Ascending aorta (tissue), 2 donors: Measurements from ENCODE around the gene URI1. TPM values are rescaled to one million over a fixed set of nuclear protein-coding genes. Genes with fewer than 3 reads are reported as not detected.

Experiments used
- DNase-seq, 2 donors: peaks; one replicate each; pipeline ENCODE4 v3.0.0-alpha.2; 2019; ENCODE audit warnings: low spot score in 2 of 2
- H3K27ac ChIP-seq, 2 donors: fragments of 200-600 bp; sonication (generic); one replicate each; pipeline ENCODE4 v1.5.1; 2016 to 2017; ENCODE audit warnings: mild to moderate bottlenecking in 1 of 2
- H3K27me3 ChIP-seq: fragments of 200-600 bp; sonication (generic); one replicate; pipeline ENCODE4 v1.5.1; 2017
- H3K36me3 ChIP-seq, 2 donors: fragments of 200-600 bp; sonication (generic); one replicate each; pipeline ENCODE4 v1.5.1; 2016
- H3K4me1 ChIP-seq, 2 donors: fragments of 200-600 bp; sonication (generic); one replicate each; pipeline ENCODE4 v1.5.1; 2016 to 2017; ENCODE audit warnings: mild to moderate bottlenecking in 1 of 2
- H3K4me3 ChIP-seq, 2 donors: fragments of 200-600 bp; sonication (generic); one replicate each; pipeline ENCODE4 v1.5.1; 2016 to 2017; ENCODE audit warnings: mild to moderate bottlenecking in 1 of 2
- H3K9me3 ChIP-seq, 2 donors: fragments of 200-600 bp; sonication (generic); one replicate each; pipeline ENCODE4 v1.5.1; 2016
- intact Hi-C: fragments of 100-400 bp; cut with DNase I; formaldehyde crosslinking; loops from one replicate; pipeline ENCODE4 v1.15.1; 2023
- total RNA-seq: library from RNA; depleted of rRNA; stranded (reverse); fragments of >200 nt; gene quantifications from one replicate; pipeline ENCODE4 v1.1.0, GENCODE V29; 2016
- TF ChIP-seq, protein P1 (sequence below), 3 experiments: fragments of 200-600 bp in 2 of 3; fragments of 450-650 bp in 1 of 3; sonication (generic) in 2 of 3; IDR thresholded peaks; one replicate each; pipeline ENCODE4 v1.5.1; 2016 to 2019; ENCODE audit warnings: antibody characterized with exemption in 3 of 3, mild to moderate bottlenecking in 1 of 3, moderate library complexity in 1 of 3

The URI1 gene
- total RNA-seq, 1 donor from 2014 or later: 23.8 TPM

DNA sequence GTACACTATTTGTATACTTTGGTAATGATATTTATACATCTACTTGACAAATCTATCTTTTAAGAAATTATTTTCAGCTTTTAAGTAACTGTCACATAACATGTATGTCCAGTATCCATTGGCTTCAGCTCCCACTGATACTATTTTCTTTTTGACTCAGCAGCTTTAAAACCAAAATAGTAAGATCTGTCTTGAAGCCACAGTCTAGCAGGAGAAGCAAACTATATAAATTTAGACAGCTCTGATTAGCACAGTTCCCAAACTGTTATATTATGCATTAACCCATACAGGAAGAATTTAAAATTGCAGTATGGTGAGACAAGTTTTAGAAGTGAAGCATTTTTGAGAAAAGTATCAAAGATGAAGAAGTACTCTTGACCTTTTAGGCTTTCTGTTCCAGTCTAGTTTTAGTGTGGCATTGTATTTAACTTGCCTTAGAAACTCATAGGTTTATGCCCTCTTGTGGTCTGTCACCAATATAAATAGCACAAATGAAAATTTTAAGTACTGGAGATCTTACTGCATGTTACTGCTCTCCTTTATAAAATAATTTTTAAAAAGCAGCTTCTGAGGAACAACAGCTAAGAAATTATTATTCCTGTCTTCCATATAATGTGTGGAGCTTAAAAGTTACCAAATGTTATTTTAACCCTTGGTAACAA, 24.7 kb downstream of the URI1 start:
- Histone ChIP-seq H3K27ac (no peak overlapping the region), H3K27me3 (no peaks in the 10 kb centered on the region), H3K4me3 (no peak overlapping the region), H3K9me3 (no peaks in the 10 kb centered on the region), H3K4me1 (peaks cover 3 to 31% of the 10 kb centered on the region in 2 donors), H3K36me3 (no peaks in the 10 kb centered on the region)
- DNase-seq: no peak
- TF ChIP-seq, protein P1, sequence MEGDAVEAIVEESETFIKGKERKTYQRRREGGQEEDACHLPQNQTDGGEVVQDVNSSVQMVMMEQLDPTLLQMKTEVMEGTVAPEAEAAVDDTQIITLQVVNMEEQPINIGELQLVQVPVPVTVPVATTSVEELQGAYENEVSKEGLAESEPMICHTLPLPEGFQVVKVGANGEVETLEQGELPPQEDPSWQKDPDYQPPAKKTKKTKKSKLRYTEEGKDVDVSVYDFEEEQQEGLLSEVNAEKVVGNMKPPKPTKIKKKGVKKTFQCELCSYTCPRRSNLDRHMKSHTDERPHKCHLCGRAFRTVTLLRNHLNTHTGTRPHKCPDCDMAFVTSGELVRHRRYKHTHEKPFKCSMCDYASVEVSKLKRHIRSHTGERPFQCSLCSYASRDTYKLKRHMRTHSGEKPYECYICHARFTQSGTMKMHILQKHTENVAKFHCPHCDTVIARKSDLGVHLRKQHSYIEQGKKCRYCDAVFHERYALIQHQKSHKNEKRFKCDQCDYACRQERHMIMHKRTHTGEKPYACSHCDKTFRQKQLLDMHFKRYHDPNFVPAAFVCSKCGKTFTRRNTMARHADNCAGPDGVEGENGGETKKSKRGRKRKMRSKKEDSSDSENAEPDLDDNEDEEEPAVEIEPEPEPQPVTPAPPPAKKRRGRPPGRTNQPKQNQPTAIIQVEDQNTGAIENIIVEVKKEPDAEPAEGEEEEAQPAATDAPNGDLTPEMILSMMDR (IDR thresholded peaks at IDR 0.05): peak in 1 of 3 experiments; percentile 26
- intact Hi-C loops: no loop called here

DNA sequence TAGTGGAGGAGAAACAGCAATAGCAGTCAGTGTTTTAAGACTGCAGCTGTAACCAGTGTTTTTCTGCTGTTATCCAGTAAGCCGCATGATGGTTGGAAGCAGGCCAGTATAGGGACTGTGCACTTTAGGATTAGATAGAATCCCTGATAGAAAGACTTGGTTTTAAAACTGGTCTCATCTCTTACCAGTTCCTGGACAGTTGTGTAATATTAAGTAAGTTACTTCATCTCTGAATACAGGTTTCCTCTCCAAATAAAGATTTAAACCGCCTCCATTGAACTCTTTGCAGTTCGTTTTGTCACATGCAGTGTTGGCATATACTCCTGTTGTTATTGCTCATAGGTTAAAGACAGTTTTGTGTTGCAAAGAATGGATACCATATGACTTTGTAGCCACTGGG, 25.6 kb downstream of the URI1 start:
- Histone ChIP-seq H3K9me3 (no peaks in the 10 kb centered on the region), H3K27me3 (no peaks in the 10 kb centered on the region), H3K4me1 (peaks cover 3 to 31% of the 10 kb centered on the region in 2 donors), H3K4me3 (no peak overlapping the region), H3K36me3 (no peaks in the 10 kb centered on the region), H3K27ac (no peak overlapping the region)
- intact Hi-C loops: no loop called here
- DNase-seq: no peak
- TF ChIP-seq, protein P1 (IDR thresholded peaks at IDR 0.05): no peak

DNA sequence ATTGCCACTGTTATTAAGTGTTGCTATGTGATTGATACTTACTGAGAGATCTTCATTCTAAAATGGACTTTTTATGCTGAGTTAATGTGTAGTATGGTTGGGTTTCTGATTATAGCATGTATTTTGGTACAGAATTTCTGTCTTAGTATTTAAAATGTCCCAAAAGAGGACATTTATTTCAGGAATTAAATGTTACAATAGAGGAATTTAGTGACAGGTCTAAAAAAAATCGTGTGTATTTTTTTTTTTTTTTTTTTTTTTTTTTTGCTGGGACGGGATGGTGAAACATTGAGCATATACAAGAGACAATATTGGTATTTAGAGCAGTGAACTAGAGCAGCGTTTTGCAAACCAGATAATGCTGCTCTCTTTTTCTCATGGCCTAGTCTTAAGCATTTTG, 27.9 kb downstream of the URI1 start:
- intact Hi-C loops: no loop called here
- Histone ChIP-seq H3K27ac (no peak overlapping the region), H3K4me3 (no peak overlapping the region), H3K4me1 (peaks cover 3 to 27% of the 10 kb centered on the region in 2 donors), H3K36me3 (no peaks in the 10 kb centered on the region), H3K27me3 (no peaks in the 10 kb centered on the region), H3K9me3 (no peaks in the 10 kb centered on the region)
- TF ChIP-seq, protein P1 (IDR thresholded peaks at IDR 0.05): no peak
- no peak for DNase-seq

DNA sequence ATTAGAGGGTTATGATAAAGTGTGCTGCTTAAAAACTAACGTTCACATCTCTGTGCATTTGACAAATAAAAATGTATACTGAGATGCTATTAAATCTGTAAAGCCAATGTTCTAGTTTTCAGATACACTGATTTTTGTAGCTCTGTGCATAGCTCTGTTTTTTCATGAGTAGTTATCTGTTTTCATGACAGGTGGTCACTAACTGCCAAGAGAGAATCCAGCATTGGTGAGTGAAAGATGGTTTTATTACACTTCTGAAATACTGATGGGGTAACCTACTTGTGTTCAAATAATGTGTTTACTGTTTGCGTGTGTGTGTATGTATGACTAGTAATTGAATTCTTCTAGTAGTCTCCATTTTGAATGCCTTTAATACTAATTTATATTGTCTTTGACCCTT, 29.0 kb downstream of the URI1 start:
- Histone ChIP-seq H3K4me1 (peaks cover 3 to 24% of the 10 kb centered on the region in 2 donors), H3K27ac (no peak overlapping the region)

DNA sequence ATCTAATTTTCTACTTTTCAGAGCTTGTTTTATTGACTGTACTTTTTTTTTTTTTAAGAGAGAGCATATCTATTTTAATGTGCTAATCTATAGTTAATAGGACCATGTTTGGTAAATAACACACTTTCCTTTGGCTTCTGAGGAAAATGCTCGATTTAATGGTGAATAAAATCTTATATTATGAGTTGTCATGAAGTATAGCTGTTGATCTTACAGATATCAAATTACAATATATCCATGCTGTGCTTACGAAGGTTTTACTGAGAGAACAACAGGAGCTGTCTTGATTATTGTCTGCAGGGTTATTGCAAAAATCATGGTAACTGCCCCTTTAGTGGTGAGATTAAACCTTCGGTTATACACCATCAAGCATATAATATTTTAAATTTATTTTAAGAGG, 29.6 kb downstream of the URI1 start:
- DNase-seq: no peak
- Histone ChIP-seq H3K36me3 (no peaks in the 10 kb centered on the region), H3K27me3 (no peaks in the 10 kb centered on the region), H3K27ac (no peak overlapping the region), H3K4me3 (no peak overlapping the region), H3K9me3 (no peaks in the 10 kb centered on the region), H3K4me1 (peaks cover 3 to 19% of the 10 kb centered on the region in 2 donors)
- TF ChIP-seq, protein P1 (IDR thresholded peaks at IDR 0.05): no peak
- intact Hi-C loops: no loop called here

More for the DNA sequence above, 29.0 kb downstream of the URI1 start:
- no peaks in the 10 kb centered on the region for H3K27me3 ChIP-seq
- no peaks in the 10 kb centered on the region for H3K9me3 ChIP-seq
- TF ChIP-seq, protein P1 (IDR thresholded peaks at IDR 0.05): no peak
- no peaks in the 10 kb centered on the region for H3K36me3 ChIP-seq
- intact Hi-C loops: no loop called here
- no peak overlapping the region for H3K4me3 ChIP-seq
- DNase-seq: no peak
